ENCODE results near the gene BEST3. TPM values are rescaled to one million over a fixed set of nuclear protein-coding genes. Genes with fewer than 3 reads are reported as not detected.
"Not testable (repeated sequence)": the region's sequence is repeated elsewhere in the genome, so short reads cannot be mapped to it uniquely, and the experiment has no call there.

Gene BEST3
- total RNA-seq, 1 experiment from 2014 or later: not detected

GRCh38 chr12:69608114-69608513 lies 91.0 kb downstream of the BEST3 start:
- Mint-ChIP-seq H3K27ac (no peak overlapping the region), H3K27me3 (ENCODE audit: low read depth) (peaks cover 3% of the 10 kb centered on the region; the same call in 1 of the 2 replicates), H3K4me3 (no peak overlapping the region), H3K4me1 (peaks cover 3% of the 10 kb centered on the region; the same call in 1 of the 2 replicates), H3K9me3 (peaks cover 4% of the 10 kb centered on the region), H3K36me3 (peaks cover 5% of the 10 kb centered on the region)
- TF ChIP-seq ZNF512 (CRISPR knock-in tag; IDR thresholded peaks at IDR 0.05; ENCODE audit: borderline replicate concordance) (no peak), IRF2 (CRISPR knock-in tag; IDR thresholded peaks at IDR 0.05; ENCODE audit: borderline replicate concordance, low read depth) (no peak), SMAD4 (CRISPR knock-in tag; IDR thresholded peaks at IDR 0.05) (no peak), FOXK1 (CRISPR knock-in tag; IDR thresholded peaks at IDR 0.05) (no peak), JUN (CRISPR knock-in tag; IDR thresholded peaks at IDR 0.05) (no peak), STAT6 (CRISPR knock-in tag; conservative IDR thresholded peaks at IDR 0.05; ENCODE audit: low read depth) (no peak), JAZF1 (CRISPR knock-in tag; IDR thresholded peaks at IDR 0.05) (no peak), E2F1 (CRISPR knock-in tag; IDR thresholded peaks at IDR 0.05) (no peak), OVOL2 (CRISPR knock-in tag; IDR thresholded peaks at IDR 0.05; ENCODE audit: borderline replicate concordance) (no peak)
- DNase-seq (ENCODE audit: low spot score) (no peak), ATAC-seq (no peak)
- ChIA-PET POLR2A (no interaction called here), CTCF (interaction anchor here (1.0 kb wide), 1 partner anchor 23 kb away, joined by 3 read pairs; the partner anchor contains the start of gene CCT2)

- ATAC-seq; H3K4me3 Mint-ChIP-seq; H3K9me3 Mint-ChIP-seq; DNase-seq (ENCODE audit: low spot score); H3K4me1 Mint-ChIP-seq; POLR2A ChIA-PET; H3K27me3 Mint-ChIP-seq (ENCODE audit: low read depth); H3K27ac Mint-ChIP-seq: not testable (repeated sequence)
- CTCF ChIA-PET: interaction anchor here (1.0 kb wide), 1 partner anchor 36 kb away, joined by 3 read pairs; no protein-coding TSS in a partner anchor
- H3K36me3 Mint-ChIP-seq: peaks cover 38% of the 10 kb centered on the region
Observed at GRCh38 chr12:69604275-69604674, 94.8 kb downstream of the BEST3 start.

Other genes with a start within 250 kb of the BEST3 start
- gene FRS2, start 228.9 kb downstream of the BEST3 start, total RNA-seq (2021): 23.7 to 26.7 TPM (median 26.1 TPM) in 3 replicates
- 297 to 342 TPM (median 301 TPM) in 3 replicates for gene CCT2, start 113.8 kb downstream of the BEST3 start, total RNA-seq (2021)
- gene LRRC10, start 88.4 kb downstream of the BEST3 start, total RNA-seq (2021): not detected in 3 replicates
- gene RAB3IP, start 39.6 kb upstream of the BEST3 start, total RNA-seq (2021): 42.8 to 47.2 TPM (median 43.4 TPM) in 3 replicates
- gene MYRFL, start 125.9 kb upstream of the BEST3 start, total RNA-seq (2021): 1.2 to 2.1 TPM (median 1.3 TPM) in 3 replicates

All from WTC11 (cell line).